Type B pancreatic cell (in vitro differentiated cells): ENCODE results near the gene ENDOU. TPM values are rescaled to one million over a fixed set of nuclear protein-coding genes. Genes with fewer than 3 reads are reported as not detected.

ENCODE experiments used
- DNase-seq: peaks from one replicate; pipeline ENCODE4 v3.0.0; 2021; ENCODE audit warnings: mixed read lengths; ENCODE audit not compliant: unreplicated experiment; ENCODE audit errors: extremely low spot score
- H3K27ac Mint-ChIP-seq: 2 replicates; pipeline ENCODE4 v1.8.0; 2021; ENCODE audit warnings: mild to moderate bottlenecking, mixed read lengths
- H3K27me3 Mint-ChIP-seq: 2 replicates; pipeline ENCODE4 v1.8.0; 2021; ENCODE audit warnings: mixed read lengths
- H3K36me3 Mint-ChIP-seq: 2 replicates; pipeline ENCODE4 v1.8.0; 2021; ENCODE audit warnings: mixed read lengths
- H3K4me1 Mint-ChIP-seq: one replicate; pipeline ENCODE4 v1.8.0; 2021; ENCODE audit warnings: mixed read lengths; ENCODE audit not compliant: unreplicated experiment
- H3K4me3 Mint-ChIP-seq: 2 replicates; pipeline ENCODE4 v1.8.0; 2021; ENCODE audit warnings: mild to moderate bottlenecking, mixed read lengths
- H3K9me3 Mint-ChIP-seq: 2 replicates; pipeline ENCODE4 v1.8.0; 2021; ENCODE audit warnings: mixed read lengths
- CTCF ChIP-seq: fragments of 200-600 bp; sonication (generic); conservative IDR thresholded peaks from 2 replicates; pipeline ENCODE4 v1.5.0; 2021; ENCODE audit warnings: antibody characterized with exemption, mild to moderate bottlenecking
- total RNA-seq: library from RNA; stranded (reverse); gene quantifications from 2 replicates; pipeline ENCODE4 v1.2.1, GENCODE V29; 2021; ENCODE audit warnings: low replicate concordance

The ENDOU gene
- total RNA-seq, 1 donor from 2014 or later: 3.7 TPM

DNA sequence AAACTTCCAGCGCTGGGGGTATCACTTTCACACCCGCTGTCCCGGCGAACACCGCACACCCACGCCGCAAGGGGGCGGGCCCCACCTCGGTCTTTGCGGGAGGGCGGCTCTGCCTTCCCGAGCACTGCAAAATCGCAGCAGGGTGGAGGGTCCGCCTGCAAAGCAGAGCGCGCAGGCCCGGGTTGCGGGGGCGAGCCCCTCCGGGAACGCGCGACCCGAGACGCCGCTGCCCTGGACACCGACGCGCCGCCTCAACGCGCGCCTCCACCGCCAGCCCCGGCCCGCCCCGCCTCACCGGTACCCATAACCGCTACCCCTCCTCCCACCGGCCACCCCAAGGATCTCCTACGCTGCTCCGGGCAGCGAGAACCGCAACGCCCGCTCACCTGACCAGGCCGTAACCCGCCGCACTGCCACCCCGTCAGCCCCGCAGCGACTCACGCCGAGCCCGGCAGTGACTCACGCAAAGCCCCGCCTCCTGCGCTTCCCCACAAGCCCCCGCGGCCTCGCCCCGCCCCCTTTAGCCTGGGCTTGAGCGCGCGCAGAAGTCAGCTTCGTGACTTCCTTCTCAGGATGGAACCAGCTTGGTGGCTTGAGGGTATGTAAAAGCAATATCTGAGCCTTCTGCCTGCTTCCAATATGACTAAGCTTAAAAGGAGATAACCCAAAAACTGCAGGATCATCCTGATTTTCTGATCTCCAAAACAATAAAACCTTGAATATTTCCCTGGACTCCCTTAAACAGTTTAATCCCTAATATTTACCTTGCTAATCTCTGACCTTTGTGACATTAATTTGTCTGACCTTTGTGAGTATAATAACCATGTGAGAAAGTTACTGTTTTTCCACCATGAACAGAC, 19.5 kb downstream of the ENDOU start, which contains the start of gene RPAP3:
TSS of gene RPAP3 (minus strand) at position 465 of the 860 bp plus-strand sequence. CDS start 3,190 bp downstream, outside the sequence.
- peak within 1 kb of the TSS; percentile 89 for H3K27ac Mint-ChIP-seq
- H3K27me3 Mint-ChIP-seq: no peaks in the 10 kb centered on the region
- H3K4me3 Mint-ChIP-seq: peak within 1 kb of the TSS; percentile 87
- peak; percentile 84 for TF ChIP-seq CTCF
- peak; percentile 96 for DNase-seq
- peaks cover 1% of the 10 kb centered on the region for H3K36me3 Mint-ChIP-seq
- peaks cover 22% of the 10 kb centered on the region for H3K4me1 Mint-ChIP-seq
- no peaks in the 10 kb centered on the region for H3K9me3 Mint-ChIP-seq

DNA sequence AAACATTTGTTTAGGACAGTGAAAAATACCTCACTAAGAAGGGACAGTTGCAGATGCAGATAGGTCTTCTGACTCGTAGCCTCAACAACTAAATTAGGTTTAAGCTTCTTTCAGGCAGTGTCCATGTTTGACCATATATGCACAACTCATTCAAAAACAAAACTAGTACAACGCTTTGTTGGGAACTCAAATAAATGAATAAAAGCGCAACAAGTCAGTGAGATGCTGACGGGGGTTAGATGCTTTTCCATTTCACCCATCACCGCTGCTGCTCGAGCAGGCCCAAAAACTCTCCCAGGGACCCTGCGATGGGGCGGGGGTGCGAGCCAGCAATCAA, 20.1 kb downstream of the ENDOU start:
- Mint-ChIP-seq H3K4me3 (peak overlapping the region; percentile 87), H3K36me3 (peaks cover 7% of the 10 kb centered on the region), H3K9me3 (no peaks in the 10 kb centered on the region), H3K27me3 (no peaks in the 10 kb centered on the region), H3K4me1 (peaks cover 22% of the 10 kb centered on the region), H3K27ac (peak overlapping the region; percentile 66)
- DNase-seq: no peak
- TF ChIP-seq CTCF: no peak

DNA sequence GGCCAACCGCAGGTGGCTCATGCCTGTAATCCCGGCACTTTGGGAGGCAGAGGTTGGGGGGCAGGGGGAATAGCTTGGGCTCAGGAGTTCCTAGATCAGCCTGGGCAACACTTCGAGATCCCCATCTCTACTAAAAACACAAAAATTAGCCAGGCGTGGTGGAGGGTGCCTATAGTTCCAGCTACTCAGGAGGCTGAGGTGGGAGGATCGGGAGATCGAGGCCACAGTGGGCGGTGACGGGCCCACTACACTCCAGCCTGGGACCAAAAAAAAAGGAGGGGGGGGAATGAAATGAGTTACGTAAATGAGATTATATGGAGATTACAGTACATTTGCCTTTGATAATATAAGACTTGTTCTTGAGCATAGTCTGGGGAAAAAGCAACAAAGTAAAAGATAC, 20.6 kb downstream of the ENDOU start:
- TF ChIP-seq CTCF: no peak
- H3K36me3 Mint-ChIP-seq: peaks cover 10% of the 10 kb centered on the region
- no peaks in the 10 kb centered on the region for H3K27me3 Mint-ChIP-seq
- H3K27ac Mint-ChIP-seq: peak overlapping the region; percentile 66
- H3K9me3 Mint-ChIP-seq: no peaks in the 10 kb centered on the region
- DNase-seq: no peak
- peaks cover 22% of the 10 kb centered on the region for H3K4me1 Mint-ChIP-seq
- H3K4me3 Mint-ChIP-seq: peak overlapping the region; percentile 87

DNA sequence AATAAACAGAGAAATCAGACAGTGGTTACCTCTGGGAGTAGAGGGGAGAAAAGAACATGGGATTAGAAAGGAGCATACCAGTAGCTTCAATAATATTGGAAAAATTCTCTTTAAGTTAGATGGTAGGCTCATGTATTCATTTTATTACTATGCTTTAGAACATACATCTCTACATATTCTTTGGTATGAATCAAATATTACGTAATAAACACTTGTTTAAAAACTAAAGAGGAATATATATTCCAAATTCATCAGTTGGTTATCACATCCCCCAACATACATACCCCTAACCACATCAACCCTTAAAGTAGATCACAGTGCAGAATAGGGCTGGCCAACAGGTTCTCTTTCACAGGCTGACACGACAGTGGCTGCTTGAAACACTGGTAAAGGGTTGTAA, 25.0 kb downstream of the ENDOU start:
- TF ChIP-seq CTCF: no peak

DNA sequence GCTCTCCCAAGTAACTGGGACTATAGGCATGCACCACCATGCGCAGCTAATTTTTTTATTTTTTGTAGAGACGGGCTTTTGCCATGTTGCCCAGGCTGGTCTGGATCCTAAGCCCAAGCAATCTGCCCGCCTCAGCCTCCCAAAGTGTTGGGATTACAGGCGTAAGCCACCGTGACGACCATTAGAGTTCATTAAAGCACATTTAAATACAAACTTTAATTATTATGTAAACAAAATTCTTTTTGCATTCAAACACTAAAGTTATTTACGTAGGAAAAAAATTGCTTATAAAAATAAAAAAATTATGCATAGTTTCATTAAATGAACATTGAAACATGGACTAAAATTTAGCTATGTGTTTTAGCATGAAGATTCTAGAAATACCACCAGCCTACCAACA, 26.7 kb downstream of the ENDOU start:
- no peak for DNase-seq
- TF ChIP-seq CTCF: no peak
- no peak overlapping the region for H3K27ac Mint-ChIP-seq
- H3K4me3 Mint-ChIP-seq: no peak overlapping the region
- H3K4me1 Mint-ChIP-seq: peaks cover 9% of the 10 kb centered on the region
- peaks cover 33% of the 10 kb centered on the region for H3K36me3 Mint-ChIP-seq
- H3K27me3 Mint-ChIP-seq: no peaks in the 10 kb centered on the region
- H3K9me3 Mint-ChIP-seq: no peaks in the 10 kb centered on the region

More for the DNA sequence above, 25.0 kb downstream of the ENDOU start:
- no peaks in the 10 kb centered on the region for H3K9me3 Mint-ChIP-seq
- no peak overlapping the region for H3K4me3 Mint-ChIP-seq
- H3K27me3 Mint-ChIP-seq: no peaks in the 10 kb centered on the region
- H3K4me1 Mint-ChIP-seq: peaks cover 15% of the 10 kb centered on the region
- peaks cover 21% of the 10 kb centered on the region for H3K36me3 Mint-ChIP-seq
- no peak for DNase-seq
- no peak overlapping the region for H3K27ac Mint-ChIP-seq
